Mesendoderm (in vitro differentiated cells): Measurements from ENCODE around the gene NLRP14.

Source experiments
- DNase-seq: peaks from one replicate; pipeline ENCODE4 v3.0.0; 2013
- H2AK5ac ChIP-seq: 2 replicates; pipeline ENCODE4 v1.6.1; 2013; ENCODE audit warnings: low read length, inconsistent platforms
- H2BK120ac ChIP-seq: 2 replicates; pipeline ENCODE4 v1.6.1; 2013; ENCODE audit warnings: low read depth, mild to moderate bottlenecking, low read length, moderate library complexity, mixed read lengths
- H2BK15ac ChIP-seq: replicated peaks from 2 replicates; pipeline ENCODE4 v1.6.1; 2013; ENCODE audit warnings: low read depth, mild to moderate bottlenecking, moderate library complexity
- H2BK5ac ChIP-seq: 2 replicates; pipeline ENCODE4 v1.6.1; 2013; ENCODE audit warnings: low read length, inconsistent platforms
- H3K18ac ChIP-seq: 2 replicates; pipeline ENCODE4 v1.6.1; 2013; ENCODE audit warnings: mild to moderate bottlenecking, low read length, mixed read lengths
- H3K23ac ChIP-seq: one replicate; pipeline ENCODE4 v1.6.1; 2013; ENCODE audit warnings: low read length
- H3K27ac ChIP-seq: 2 replicates; pipeline ENCODE4 v1.5.1; 2013; ENCODE audit warnings: low read depth, mild to moderate bottlenecking, inconsistent platforms, low read length, moderate library complexity
- H3K27me3 ChIP-seq: 2 replicates; pipeline ENCODE4 v1.6.1; 2013; ENCODE audit warnings: low read length, control low read depth, mild to moderate bottlenecking, inconsistent platforms; ENCODE audit not compliant: insufficient read depth, poor library complexity
- H3K36me3 ChIP-seq: 2 replicates; pipeline ENCODE4 v1.6.1; 2013; ENCODE audit warnings: low read length, inconsistent platforms; ENCODE audit not compliant: control insufficient read depth, insufficient read depth
- H3K4ac ChIP-seq: one replicate; pipeline ENCODE4 v1.6.1; 2013; ENCODE audit warnings: low read depth, mild to moderate bottlenecking, low read length, moderate library complexity
- H3K4me1 ChIP-seq: 2 replicates; pipeline ENCODE4 v1.6.1; 2013; ENCODE audit warnings: low read depth, low read length, inconsistent platforms; ENCODE audit not compliant: control insufficient read depth
- H3K4me2 ChIP-seq: 2 replicates; pipeline ENCODE4 v1.6.1; 2013; ENCODE audit warnings: low read length
- H3K4me3 ChIP-seq: 2 replicates; pipeline ENCODE4 v1.5.1; 2013; ENCODE audit warnings: mild to moderate bottlenecking, low read length
- H3K56ac ChIP-seq: one replicate; pipeline ENCODE4 v1.6.1; 2013; ENCODE audit warnings: low read length
- H3K79me1 ChIP-seq: 2 replicates; pipeline ENCODE4 v1.6.1; 2013; ENCODE audit warnings: low read length, inconsistent platforms
- H3K79me2 ChIP-seq: 2 replicates; pipeline ENCODE4 v1.6.1; 2013; ENCODE audit warnings: mild to moderate bottlenecking, low read length; ENCODE audit not compliant: control insufficient read depth, insufficient read depth
- H3K9ac ChIP-seq: 2 replicates; pipeline ENCODE4 v1.6.1; 2013; ENCODE audit warnings: low read length, inconsistent platforms
- H4K5ac ChIP-seq: one replicate; pipeline ENCODE4 v1.6.1; 2013; ENCODE audit warnings: low read length
- H4K8ac ChIP-seq: one replicate; pipeline ENCODE4 v1.6.1; 2013; ENCODE audit warnings: low read depth, mild to moderate bottlenecking, control low read depth, low read length, moderate library complexity
- WGBS: extraction: QIAGEN DNeasy Blood & Tissue Kit; methylation state at CpG from one replicate; pipeline ENCODE4 v1.1.7; 2013; ENCODE audit warnings: low lambda C conversion rate, missing lambda C conversion rate; ENCODE audit not compliant: insufficient coverage; ENCODE audit errors: extremely low coverage; 5-methylcytosine and 5-hydroxymethylcytosine counted together

The NLRP14 gene

GRCh38 chr11:7019500-7020182, 638 bp upstream of the NLRP14 start:
- peak overlapping the region; percentile 96 for H3K56ac ChIP-seq
- H3K36me3 ChIP-seq, result no peaks in the 10 kb centered on the region
- peak overlapping the region; percentile 44 for H4K8ac ChIP-seq
- no peaks in the 10 kb centered on the region for H3K79me2 ChIP-seq
- no peak overlapping the region for H3K27ac ChIP-seq
- peak overlapping the region; percentile 98 for H3K4me2 ChIP-seq
- H3K27me3 ChIP-seq, result no peaks in the 10 kb centered on the region
- H2BK15ac ChIP-seq, result no peak overlapping the region
- no peak overlapping the region for H3K18ac ChIP-seq
- peak overlapping the region; percentile 24 for H3K23ac ChIP-seq
- peak; percentile 46 for DNase-seq
- no peak overlapping the region for H2BK5ac ChIP-seq
- H4K5ac ChIP-seq, result no peak overlapping the region
- H2BK120ac ChIP-seq, result no peak overlapping the region
- H3K9ac ChIP-seq, result peak overlapping the region; percentile 89
- H3K4ac ChIP-seq, result no peak overlapping the region
- no peak overlapping the region for H2AK5ac ChIP-seq
- H3K79me1 ChIP-seq, result no peaks in the 10 kb centered on the region
- no peaks in the 10 kb centered on the region for H3K4me1 ChIP-seq
- peak overlapping the region; percentile 98 for H3K4me3 ChIP-seq
- no CpG with 5 or more reads among the region's 26 CpGs for WGBS

GRCh38 chr11:7021318-7021717, 1.0 kb downstream of the NLRP14 start:
- no peaks in the 10 kb centered on the region for H3K36me3 ChIP-seq
- no peak overlapping the region for H3K4ac ChIP-seq
- H3K27me3 ChIP-seq, result no peaks in the 10 kb centered on the region
- H3K79me2 ChIP-seq, result no peaks in the 10 kb centered on the region
- no peak overlapping the region for H2AK5ac ChIP-seq
- H3K4me2 ChIP-seq, result no peak overlapping the region
- H3K4me3 ChIP-seq, result no peak overlapping the region
- H3K9ac ChIP-seq, result no peak overlapping the region
- no peak overlapping the region for H2BK120ac ChIP-seq
- WGBS, result no CpG with 5 or more reads among the region's 5 CpGs
- no peak overlapping the region for H3K27ac ChIP-seq
- no peak overlapping the region for H2BK5ac ChIP-seq
- no peak overlapping the region for H3K18ac ChIP-seq
- H3K23ac ChIP-seq, result no peak overlapping the region
- no peaks in the 10 kb centered on the region for H3K4me1 ChIP-seq
- H4K8ac ChIP-seq, result no peak overlapping the region
- H4K5ac ChIP-seq, result no peak overlapping the region
- no peaks in the 10 kb centered on the region for H3K79me1 ChIP-seq
- no peak for DNase-seq
- no peak overlapping the region for H2BK15ac ChIP-seq
- H3K56ac ChIP-seq, result no peak overlapping the region

- DNase-seq, result no peak
- no peak overlapping the region for H4K8ac ChIP-seq
- H3K79me2 ChIP-seq, result no peaks in the 10 kb centered on the region
- no peak overlapping the region for H2BK120ac ChIP-seq
- H3K18ac ChIP-seq, result no peak overlapping the region
- H3K4me2 ChIP-seq, result no peak overlapping the region
- H3K79me1 ChIP-seq, result no peaks in the 10 kb centered on the region
- H3K36me3 ChIP-seq, result no peaks in the 10 kb centered on the region
- no peak overlapping the region for H3K56ac ChIP-seq
- no peak overlapping the region for H2AK5ac ChIP-seq
- no peak overlapping the region for H4K5ac ChIP-seq
- WGBS, result no CpG with 5 or more reads among the region's 3 CpGs
- no peak overlapping the region for H3K9ac ChIP-seq
- no peaks in the 10 kb centered on the region for H3K4me1 ChIP-seq
- H3K27me3 ChIP-seq, result no peaks in the 10 kb centered on the region
- no peak overlapping the region for H2BK15ac ChIP-seq
- H3K27ac ChIP-seq, result no peak overlapping the region
- H2BK5ac ChIP-seq, result no peak overlapping the region
- H3K23ac ChIP-seq, result no peak overlapping the region
- H3K4ac ChIP-seq, result no peak overlapping the region
- no peak overlapping the region for H3K4me3 ChIP-seq
These were observed 7.9 kb downstream of the NLRP14 start for GRCh38 chr11:7028141-7028540.

DNA sequence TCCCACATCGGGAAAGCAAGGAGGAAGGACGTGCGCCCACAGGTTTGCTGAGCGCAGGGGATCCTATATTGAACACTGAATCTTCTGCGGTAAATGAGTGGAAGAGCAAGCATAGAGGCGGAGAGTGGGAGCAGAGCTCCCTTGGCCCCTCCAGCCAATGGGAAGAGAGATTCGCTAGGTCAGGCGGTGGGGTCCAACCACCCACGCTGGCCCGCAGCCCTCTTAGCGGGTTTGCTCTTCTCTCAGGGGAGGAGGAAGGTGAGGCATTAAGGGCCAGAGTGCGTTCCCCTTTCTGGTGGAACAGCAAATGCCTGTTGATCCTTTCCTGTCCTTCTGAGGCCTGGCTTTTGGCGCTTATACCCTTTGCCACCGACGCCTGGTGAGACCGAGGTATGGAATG, 10.6 kb downstream of the NLRP14 start:
- no peak overlapping the region for H2AK5ac ChIP-seq
- H3K56ac ChIP-seq, result no peak overlapping the region
- H2BK5ac ChIP-seq, result no peak overlapping the region
- no peaks in the 10 kb centered on the region for H3K4me1 ChIP-seq
- no peak overlapping the region for H3K4me3 ChIP-seq
- no peak for DNase-seq
- H4K5ac ChIP-seq, result no peak overlapping the region
- WGBS, result no CpG with 5 or more reads among the region's 16 CpGs
- H2BK120ac ChIP-seq, result no peak overlapping the region
- H4K8ac ChIP-seq, result no peak overlapping the region
- H3K79me2 ChIP-seq, result no peaks in the 10 kb centered on the region
- H3K4me2 ChIP-seq, result no peak overlapping the region
- no peak overlapping the region for H3K9ac ChIP-seq
- no peaks in the 10 kb centered on the region for H3K27me3 ChIP-seq
- H2BK15ac ChIP-seq, result no peak overlapping the region
- no peak overlapping the region for H3K23ac ChIP-seq
- H3K79me1 ChIP-seq, result no peaks in the 10 kb centered on the region
- no peak overlapping the region for H3K18ac ChIP-seq
- H3K36me3 ChIP-seq, result no peaks in the 10 kb centered on the region
- H3K27ac ChIP-seq, result no peak overlapping the region
- no peak overlapping the region for H3K4ac ChIP-seq

- H3K18ac ChIP-seq, result no peak overlapping the region
- no peak overlapping the region for H3K56ac ChIP-seq
- no peaks in the 10 kb centered on the region for H3K27me3 ChIP-seq
- no peak overlapping the region for H4K5ac ChIP-seq
- no peak overlapping the region for H3K4me2 ChIP-seq
- DNase-seq, result no peak
- no peaks in the 10 kb centered on the region for H3K79me1 ChIP-seq
- no peak overlapping the region for H4K8ac ChIP-seq
- H3K4me1 ChIP-seq, result no peaks in the 10 kb centered on the region
- H3K4ac ChIP-seq, result no peak overlapping the region
- no peak overlapping the region for H2BK15ac ChIP-seq
- H2BK120ac ChIP-seq, result no peak overlapping the region
- no peak overlapping the region for H2AK5ac ChIP-seq
- no peak overlapping the region for H3K27ac ChIP-seq
- no peaks in the 10 kb centered on the region for H3K79me2 ChIP-seq
- no peak overlapping the region for H3K4me3 ChIP-seq
- no peak overlapping the region for H2BK5ac ChIP-seq
- H3K9ac ChIP-seq, result no peak overlapping the region
- H3K23ac ChIP-seq, result no peak overlapping the region
- no CpG with 5 or more reads among the region's 11 CpGs for WGBS
- no peaks in the 10 kb centered on the region for H3K36me3 ChIP-seq
These were observed 11.2 kb downstream of the NLRP14 start for GRCh38 chr11:7031471-7031871.

DNA sequence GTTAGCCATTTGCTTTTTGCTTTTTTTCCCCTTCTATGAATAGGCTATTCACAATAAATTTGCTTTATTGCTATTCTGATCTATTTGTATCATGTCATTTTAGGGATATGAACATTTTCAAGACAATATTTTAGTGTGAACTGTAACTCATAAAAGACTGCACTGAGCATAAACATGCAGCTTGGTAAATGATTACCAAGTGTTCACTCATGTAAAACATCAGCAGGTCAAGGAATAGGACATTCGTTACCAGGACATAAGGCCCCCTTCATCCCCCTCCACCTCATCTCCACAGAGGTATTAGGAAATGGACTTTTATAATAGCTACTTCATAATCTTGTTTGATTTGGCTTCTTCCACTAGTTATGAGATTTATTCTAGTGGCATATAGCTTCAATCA, 12.4 kb downstream of the NLRP14 start:
- no peak overlapping the region for H2AK5ac ChIP-seq
- H3K4me2 ChIP-seq, result no peak overlapping the region
- no peaks in the 10 kb centered on the region for H3K27me3 ChIP-seq
- no peaks in the 10 kb centered on the region for H3K36me3 ChIP-seq
- no peaks in the 10 kb centered on the region for H3K4me1 ChIP-seq
- no peak overlapping the region for H3K9ac ChIP-seq
- no peak overlapping the region for H3K18ac ChIP-seq
- H2BK120ac ChIP-seq, result no peak overlapping the region
- H3K4me3 ChIP-seq, result no peak overlapping the region
- no peak overlapping the region for H2BK15ac ChIP-seq
- no peak overlapping the region for H3K4ac ChIP-seq
- H3K79me1 ChIP-seq, result no peaks in the 10 kb centered on the region
- no peak for DNase-seq
- no peak overlapping the region for H4K5ac ChIP-seq
- no peak overlapping the region for H3K27ac ChIP-seq
- H3K23ac ChIP-seq, result no peak overlapping the region
- no peak overlapping the region for H4K8ac ChIP-seq
- H2BK5ac ChIP-seq, result no peak overlapping the region
- H3K79me2 ChIP-seq, result no peaks in the 10 kb centered on the region
- no CpG with 5 or more reads among the region's 1 CpG for WGBS
- H3K56ac ChIP-seq, result no peak overlapping the region
